ENCODE data around the gene USB1.
"Not testable (repeated sequence)": the region's sequence is repeated elsewhere in the genome, so short reads cannot be mapped to it uniquely, and the experiment has no call there.

Gene USB1

GRCh38 chr16:57995721-57996405 is 5.3 kb upstream of the USB1 start:
- DNase-seq (ENCODE audit: low spot score), result no peak

- no peak for DNase-seq (ENCODE audit: low spot score)
Measured at GRCh38 chr16:57996406-57997175, 4.6 kb upstream of the USB1 start.

GRCh38 chr16:57997176-57997527 is 4.1 kb upstream of the USB1 start:
- DNase-seq (ENCODE audit: low spot score), result no peak

DNA sequence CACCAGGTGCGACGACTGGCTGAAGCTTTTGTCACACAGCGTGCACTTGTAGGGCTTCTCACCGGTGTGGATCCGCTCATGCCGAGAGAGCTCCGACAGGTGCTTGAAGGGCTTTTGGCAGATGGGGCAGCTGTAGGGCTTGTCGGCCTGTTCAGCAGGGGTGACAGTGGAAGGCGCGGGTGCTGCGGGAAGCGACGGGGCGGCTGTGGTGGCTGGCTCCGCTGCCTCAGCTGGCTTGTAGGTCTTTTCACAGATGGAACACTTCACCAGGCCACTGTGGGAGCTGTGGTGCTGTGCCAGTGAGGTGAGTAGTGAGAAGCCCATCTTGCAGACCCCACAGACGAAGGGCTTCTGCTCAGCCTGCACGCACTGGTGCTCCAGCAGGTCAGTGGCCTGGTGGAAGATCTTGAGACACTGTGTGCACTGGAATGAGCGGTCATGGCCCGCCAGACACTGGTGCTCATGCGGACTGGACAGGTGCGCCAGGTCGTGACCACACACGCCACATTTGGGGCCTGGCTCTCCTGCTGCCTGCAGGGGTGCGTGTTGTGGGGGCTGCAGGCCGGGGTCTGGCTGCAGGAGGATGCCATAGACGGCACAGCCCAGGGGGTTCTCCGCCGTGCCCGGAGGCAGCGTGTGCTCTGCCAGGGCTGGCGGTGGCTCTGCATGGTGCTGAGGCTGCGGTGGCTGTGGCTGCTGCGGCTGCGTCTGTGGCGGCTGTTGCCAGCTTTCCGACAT is 3.5 kb upstream of the USB1 start:
- no peak for DNase-seq (ENCODE audit: low spot score)

- no peak for DNase-seq (ENCODE audit: low spot score)
Measured at GRCh38 chr16:57998486-57998885, 2.7 kb upstream of the USB1 start.

GRCh38 chr16:57998992-57999365 is 2.2 kb upstream of the USB1 start:
- DNase-seq (ENCODE audit: low spot score), result no peak

GRCh38 chr16:57999366-57999970 is 1.7 kb upstream of the USB1 start:
- no peak for DNase-seq (ENCODE audit: low spot score)

DNA sequence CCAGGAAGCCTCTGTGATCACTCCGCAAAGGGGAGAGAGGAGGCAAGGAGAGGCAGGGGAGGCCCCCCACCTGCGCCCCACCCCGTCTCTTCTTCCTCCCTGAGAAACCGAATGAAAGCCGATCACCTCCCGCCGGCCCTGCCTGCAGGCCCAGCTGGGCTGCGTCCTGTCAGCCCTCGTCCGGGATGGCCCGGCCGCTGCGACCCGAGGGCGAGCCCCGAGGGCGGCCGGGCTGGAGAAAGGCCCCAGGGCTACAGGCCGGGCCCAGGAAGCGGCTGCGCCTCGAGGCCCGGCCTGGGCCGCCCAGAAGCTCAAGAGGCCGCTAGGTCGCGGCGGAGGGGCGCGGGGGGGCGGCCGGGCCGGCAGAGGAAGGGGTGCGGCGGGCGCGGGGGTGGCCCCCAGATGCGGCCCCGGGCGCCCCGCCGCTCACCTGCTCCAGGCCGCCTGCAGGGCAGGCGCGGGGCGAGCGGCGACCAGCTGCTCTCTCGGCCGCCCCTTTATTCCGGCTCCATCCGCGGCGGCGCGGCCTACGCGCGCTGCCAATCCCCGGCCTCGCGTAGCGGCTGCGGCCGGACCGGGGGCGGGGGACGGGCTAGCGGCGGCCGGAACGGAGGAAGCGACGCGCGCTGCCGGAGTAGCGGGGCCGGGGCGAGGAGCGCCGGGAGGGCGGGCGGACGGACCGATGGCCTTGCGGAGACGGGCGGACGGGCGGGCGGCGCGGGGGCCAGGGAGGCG is 1.1 kb upstream of the USB1 start, which contains the start of gene ZNF319:
TSS of gene ZNF319 (minus strand) at position 702 of the 735 bp plus-strand sequence. CDS start 2,407 bp downstream, outside the sequence.
- no peak for DNase-seq (ENCODE audit: low spot score)

GRCh38 chr16:58001781-58002415 is 691 bp downstream of the USB1 start:
- DNase-seq (ENCODE audit: low spot score), result no peak

DNA sequence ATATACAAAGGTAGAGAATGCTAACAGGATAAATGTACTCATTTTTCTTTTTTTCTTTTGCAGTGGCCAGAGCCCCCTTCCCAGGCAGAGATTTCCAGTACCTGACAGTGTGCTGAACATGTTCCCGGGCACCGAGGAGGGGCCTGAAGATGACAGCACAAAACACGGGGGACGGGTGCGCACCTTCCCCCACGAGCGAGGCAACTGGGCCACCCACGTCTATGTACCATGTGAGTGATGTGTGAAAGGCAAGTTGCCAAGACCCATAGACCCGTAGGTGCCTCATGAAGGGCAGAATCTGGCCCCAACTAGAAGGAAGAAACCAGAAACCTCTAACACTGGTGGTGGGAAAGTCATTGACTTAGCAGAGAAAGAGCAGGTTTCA is 1.2 kb downstream of the USB1 start:
- no peak for DNase-seq (ENCODE audit: low spot score)

- DNase-seq (ENCODE audit: low spot score), result no peak
Measured at GRCh38 chr16:58002936-58003335, 1.7 kb downstream of the USB1 start.

DNA sequence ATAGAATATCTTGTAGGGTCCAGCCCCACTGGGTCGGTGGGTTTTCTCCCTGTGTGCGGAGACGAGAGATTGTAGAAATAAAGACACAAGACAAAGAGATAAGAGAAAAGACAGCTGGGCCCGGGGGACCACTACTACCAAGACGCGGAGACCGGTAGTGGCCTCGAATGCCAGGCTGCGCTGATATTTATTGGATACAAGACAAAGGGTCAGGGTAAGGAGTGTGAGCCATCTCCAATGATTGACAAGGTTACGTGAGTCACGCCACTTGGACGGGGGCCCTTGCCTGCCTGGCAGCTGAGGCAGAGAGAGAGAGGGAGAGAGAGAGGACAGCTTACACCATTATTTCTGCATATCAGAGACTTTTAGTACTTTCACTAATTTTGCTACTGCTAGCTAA is 3.5 kb downstream of the USB1 start:
- not testable (repeated sequence) for DNase-seq (ENCODE audit: low spot score)

DNA sequence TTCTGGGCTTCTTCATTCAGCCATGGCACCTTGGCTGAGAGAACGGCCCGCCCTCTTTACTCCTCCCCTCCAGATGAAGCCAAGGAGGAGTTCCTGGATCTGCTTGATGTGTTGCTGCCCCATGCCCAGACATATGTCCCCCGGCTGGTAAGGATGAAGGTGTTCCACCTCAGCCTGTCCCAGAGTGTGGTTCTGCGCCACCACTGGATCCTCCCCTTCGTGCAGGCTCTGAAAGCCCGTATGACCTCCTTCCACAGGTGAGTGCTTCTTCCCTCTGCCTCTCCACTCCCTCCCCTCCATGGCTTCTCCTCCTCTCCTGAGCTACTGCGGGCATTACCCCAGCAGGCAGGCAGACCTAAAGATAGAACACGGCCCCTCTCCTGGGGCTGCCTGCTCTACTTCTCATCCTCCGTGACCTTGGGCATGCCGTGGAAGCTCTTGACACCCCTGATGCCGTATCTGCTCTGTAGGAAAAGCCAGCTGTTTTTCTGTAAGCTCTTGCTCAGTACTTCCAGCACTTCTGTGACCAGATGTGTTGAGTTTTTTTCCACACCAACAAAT is 8.7 kb downstream of the USB1 start:
- DNase-seq (ENCODE audit: low spot score), result no peak

GRCh38 chr16:58010886-58011285 is 9.7 kb downstream of the USB1 start:
- DNase-seq (ENCODE audit: low spot score), result no peak

GRCh38 chr16:58011652-58012051 is 10.4 kb downstream of the USB1 start:
- DNase-seq (ENCODE audit: low spot score), result no peak

GRCh38 chr16:58012481-58012880 is 11.3 kb downstream of the USB1 start:
- DNase-seq (ENCODE audit: low spot score), result no peak

GRCh38 chr16:58013201-58013956 is 12.2 kb downstream of the USB1 start:
- DNase-seq (ENCODE audit: low spot score), result no peak

GRCh38 chr16:58016840-58017446 is 15.7 kb downstream of the USB1 start:
- no peak for DNase-seq (ENCODE audit: low spot score)

GRCh38 chr16:58018803-58019202 is 17.6 kb downstream of the USB1 start:
- DNase-seq (ENCODE audit: low spot score), result no peak

Data from Ammon's horn (tissue), 1 donor.